CD4-positive, alpha-beta T cell (primary cell): ENCODE measurements around the gene NOS1AP. TPM values are rescaled to one million over a fixed set of nuclear protein-coding genes. Genes with fewer than 3 reads are reported as not detected.

ENCODE experiments used
- ATAC-seq: fragments of 200-7000 bp; cut with Tn5 transposase; one replicate; pipeline ENCODE4 v1.10.0; 2022; ENCODE audit warnings: mild to moderate bottlenecking; ENCODE audit not compliant: poor library complexity
- CTCF ChIA-PET: fragments of 350-600 bp; sonication (Branson Sonifier 250); formaldehyde crosslinking; loops from one replicate; lab custom pipeline; 2021; ENCODE audit warnings: antibody characterized with exemption, inconsistent platforms; lab: Charles Lee
- POLR2A ChIA-PET: fragments of 350-600 bp; sonication (Branson Sonifier 250); formaldehyde crosslinking; loops from one replicate; lab custom pipeline; 2021; ENCODE audit warnings: antibody characterized with exemption, inconsistent platforms; lab: Charles Lee
- DNase-seq, 14 experiments: peaks; one replicate each; pipeline ENCODE4 v3.0.0-alpha.2; 2013 to 2020; ENCODE audit warnings: mixed read lengths in 2 of 14
- H3K27ac ChIP-seq, 2 donors: one replicate each; pipeline versions ENCODE4 v1.5.1 to v1.7.0; 2013; ENCODE audit warnings: low read length in 2 of 2, low read depth in 1 of 2, mild to moderate bottlenecking in 1 of 2
- H3K27me3 ChIP-seq, 2 experiments: 1 replicate in 1 of 2; 2 replicates in 1 of 2; pipeline versions ENCODE4 v1.6.1 to v1.7.0; 2013; ENCODE audit warnings: low read length in 2 of 2, control low read depth in 1 of 2, mild to moderate bottlenecking in 1 of 2, moderate library complexity in 1 of 2; ENCODE audit not compliant: insufficient read depth in 2 of 2, control insufficient read depth in 1 of 2
- H3K36me3 ChIP-seq: one replicate; pipeline ENCODE4 v1.6.1; 2013; ENCODE audit warnings: low read length, control low read depth; ENCODE audit not compliant: insufficient read depth
- H3K4me1 ChIP-seq: one replicate; pipeline ENCODE4 v1.6.1; 2013; ENCODE audit warnings: low read length, control low read depth; ENCODE audit not compliant: insufficient read depth
- H3K4me3 ChIP-seq: one replicate; pipeline ENCODE4 v1.5.1; 2013; ENCODE audit warnings: mild to moderate bottlenecking, low read length, moderate library complexity
- H3K9me3 ChIP-seq, 2 experiments: 1 replicate in 1 of 2; 2 replicates in 1 of 2; pipeline versions ENCODE4 v1.6.1 to v1.7.0; 2013; ENCODE audit warnings: low read length in 2 of 2, mild to moderate bottlenecking in 2 of 2, control low read depth in 1 of 2, moderate library complexity in 1 of 2; ENCODE audit not compliant: control insufficient read depth in 1 of 2, insufficient read depth in 1 of 2
- H3K27ac Mint-ChIP-seq: one replicate; pipeline ENCODE4 v1.8.0; 2020; ENCODE audit warnings: mixed read lengths
- H3K27me3 Mint-ChIP-seq: one replicate; pipeline ENCODE4 v1.8.0; 2021; ENCODE audit warnings: mixed read lengths
- H3K36me3 Mint-ChIP-seq: one replicate; pipeline ENCODE4 v1.8.0; 2021; ENCODE audit warnings: low read depth, mixed read lengths
- H3K4me1 Mint-ChIP-seq: one replicate; pipeline ENCODE4 v1.8.0; 2021; ENCODE audit warnings: low read depth, mixed read lengths
- H3K4me3 Mint-ChIP-seq: one replicate; pipeline ENCODE4 v1.8.0; 2020; ENCODE audit warnings: mild to moderate bottlenecking, mixed read lengths
- H3K9me3 Mint-ChIP-seq: one replicate; pipeline ENCODE4 v1.8.0; 2020; ENCODE audit warnings: mixed read lengths
- CTCF ChIP-seq: fragments of 200-600 bp; IDR thresholded peaks from one replicate; pipeline ENCODE4 v1.8.0; 2022; ENCODE audit warnings: antibody characterized with exemption, mild to moderate bottlenecking
- intact Hi-C, 2 experiments: fragments of 100-400 bp; cut with DNase I in 1 of 2; cut with micrococcal nuclease in 1 of 2; formaldehyde crosslinking; loops; one replicate each; pipeline versions ENCODE4 v1.15.1 to v1.9.0; 2023 to 2025; cut with DNase I, micrococcal nuclease
- total RNA-seq, 174 experiments: library from RNA in 2 of 174; stranded (reverse) in 2 of 174; gene quantifications; one replicate each; pipeline ENCODE4 v1.2.3 and lab custom pipeline; 2021 to 2026

NOS1AP gene
- total RNA-seq, 2 experiments from 2014 or later: not detected

- Mint-ChIP-seq H3K27ac (no peak overlapping the region), H3K9me3 (no peaks in the 10 kb centered on the region), H3K4me3 (no peak overlapping the region), H3K4me1 (no peaks in the 10 kb centered on the region), H3K36me3 (no peaks in the 10 kb centered on the region), H3K27me3 (peaks cover 48% of the 10 kb centered on the region)
- Histone ChIP-seq H3K36me3 (no peaks in the 10 kb centered on the region), H3K9me3 (peaks cover 4 to 5% of the 10 kb centered on the region in 2 experiments), H3K4me1 (no peaks in the 10 kb centered on the region), H3K4me3 (no peak overlapping the region), H3K27ac (no peak overlapping the region), H3K27me3 (peaks cover 2 to 18% of the 10 kb centered on the region in 2 experiments)
- DNase-seq (no peak), ATAC-seq (no peak)
- no peak for TF ChIP-seq CTCF
- CTCF ChIA-PET: no interaction called here
- POLR2A ChIA-PET: no interaction called here
- intact Hi-C loops: no loop called here
Observed at GRCh38 chr1:162300057-162300917, 230.8 kb downstream of the NOS1AP start.

GRCh38 chr1:162301696-162302095 lies 232.2 kb downstream of the NOS1AP start:
- H3K36me3 ChIP-seq: no peaks in the 10 kb centered on the region
- no peak overlapping the region for H3K4me3 ChIP-seq
- no peak overlapping the region for H3K27ac Mint-ChIP-seq
- ATAC-seq (no peak), DNase-seq (no peak)
- no peak overlapping the region for H3K27ac ChIP-seq
- CTCF ChIA-PET: no interaction called here
- no peaks in the 10 kb centered on the region for H3K9me3 Mint-ChIP-seq
- intact Hi-C loops: no loop called here
- no peaks in the 10 kb centered on the region for H3K36me3 Mint-ChIP-seq
- no peak overlapping the region for H3K4me3 Mint-ChIP-seq
- H3K9me3 ChIP-seq: peaks cover 4 to 5% of the 10 kb centered on the region in 2 experiments
- POLR2A ChIA-PET: no interaction called here
- peaks cover 38% of the 10 kb centered on the region for H3K27me3 Mint-ChIP-seq
- H3K27me3 ChIP-seq: peaks cover 2 to 18% of the 10 kb centered on the region in 2 experiments
- no peaks in the 10 kb centered on the region for H3K4me1 ChIP-seq
- H3K4me1 Mint-ChIP-seq: no peaks in the 10 kb centered on the region
- TF ChIP-seq CTCF: no peak

- CTCF ChIA-PET: no interaction called here
- no peak overlapping the region for H3K27ac ChIP-seq
- no peak for DNase-seq
- Mint-ChIP-seq H3K36me3 (no peaks in the 10 kb centered on the region), H3K4me1 (no peaks in the 10 kb centered on the region), H3K9me3 (no peaks in the 10 kb centered on the region), H3K4me3 (no peak overlapping the region), H3K27ac (no peak overlapping the region), H3K27me3 (peaks cover 34% of the 10 kb centered on the region)
- no peak for TF ChIP-seq CTCF
- H3K36me3 ChIP-seq: no peaks in the 10 kb centered on the region
- peaks cover 6 to 9% of the 10 kb centered on the region in 2 experiments for H3K9me3 ChIP-seq
- POLR2A ChIA-PET: no interaction called here
- no peaks in the 10 kb centered on the region for H3K4me1 ChIP-seq
- H3K27me3 ChIP-seq: peaks cover 2 to 18% of the 10 kb centered on the region in 2 experiments
- intact Hi-C loops: no loop called here
- no peak overlapping the region for H3K4me3 ChIP-seq
- no peak for ATAC-seq
Observed at GRCh38 chr1:162302306-162303003, 233.0 kb downstream of the NOS1AP start.
